NK-92 (cell line): ENCODE results near the gene BLOC1S4.
"Not testable (repeated sequence)": the region's sequence is repeated elsewhere in the genome, so short reads cannot be mapped to it uniquely, and the experiment has no call there.

ENCODE experiments used
- DNase-seq: peaks from one replicate; lab custom pipeline; 2025; ENCODE audit not compliant: unreplicated experiment; lab: John Stamatoyannopoulos, UW

The BLOC1S4 gene

GRCh38 chr4:6734165-6734786 lies 18.3 kb downstream of the BLOC1S4 start:
- DNase-seq: no peak

DNA sequence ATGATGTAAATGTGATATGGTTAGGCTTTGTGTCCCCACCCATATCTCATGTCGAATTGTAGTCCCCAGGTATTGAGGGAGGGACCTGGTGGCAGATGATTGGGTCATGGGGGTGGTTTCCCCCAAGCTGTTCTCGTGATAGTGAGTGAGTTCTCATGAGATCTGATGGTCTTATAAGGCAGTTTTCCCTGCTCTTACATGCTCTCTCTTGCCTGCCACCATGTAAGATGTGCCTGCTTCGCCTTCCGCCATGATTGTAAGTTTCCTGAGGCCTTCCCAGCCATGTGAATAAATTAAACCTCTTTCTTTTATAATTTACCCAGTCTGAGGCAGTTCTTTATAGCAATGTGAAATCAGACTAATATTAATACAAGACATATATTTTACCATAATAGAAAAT lies 23.9 kb downstream of the BLOC1S4 start:
- DNase-seq: no peak

GRCh38 chr4:6740347-6740746 lies 24.4 kb downstream of the BLOC1S4 start:
- DNase-seq: no peak

DNA sequence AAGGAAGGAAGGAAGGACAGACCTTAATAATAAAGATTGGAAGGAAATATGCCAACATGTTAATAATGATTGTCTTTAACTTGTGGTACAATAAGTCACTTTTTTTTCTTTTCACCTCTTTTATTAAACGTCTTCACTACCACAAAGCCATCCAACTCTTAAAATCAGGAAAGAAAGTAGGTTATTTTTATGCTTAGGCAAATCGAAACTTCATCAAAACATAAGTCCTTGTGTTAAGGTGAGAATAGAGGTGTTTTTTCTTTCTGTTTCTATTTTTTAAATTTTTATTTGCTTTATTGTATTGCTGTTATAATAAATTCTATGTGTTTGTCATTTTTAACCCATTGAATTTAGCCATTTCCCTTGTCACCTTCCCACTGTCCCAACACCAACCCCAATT lies 26.5 kb downstream of the BLOC1S4 start:
- DNase-seq: no peak

DNA sequence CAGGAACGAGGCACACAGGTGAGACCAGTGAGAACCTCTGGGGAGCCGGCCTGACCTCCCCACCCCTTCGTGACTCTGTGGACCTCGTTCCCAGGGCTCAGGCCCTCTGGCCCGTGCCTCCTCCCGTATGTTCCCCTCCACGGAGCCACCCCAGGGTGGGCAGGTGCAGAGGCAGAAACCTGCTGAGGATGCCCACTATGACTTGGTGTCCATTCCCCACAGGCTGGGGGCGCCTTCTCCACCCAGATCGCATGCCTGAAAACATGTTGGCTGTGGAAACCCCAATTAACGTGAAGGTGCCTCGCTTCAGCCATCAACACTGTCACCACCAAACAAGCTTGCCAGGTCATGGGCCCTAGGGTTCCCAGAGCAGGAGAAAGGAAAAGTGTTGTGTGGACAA lies 27.0 kb downstream of the BLOC1S4 start:
- no peak for DNase-seq

- no peak for DNase-seq
Measured at GRCh38 chr4:6746721-6747293, 30.8 kb downstream of the BLOC1S4 start.

DNA sequence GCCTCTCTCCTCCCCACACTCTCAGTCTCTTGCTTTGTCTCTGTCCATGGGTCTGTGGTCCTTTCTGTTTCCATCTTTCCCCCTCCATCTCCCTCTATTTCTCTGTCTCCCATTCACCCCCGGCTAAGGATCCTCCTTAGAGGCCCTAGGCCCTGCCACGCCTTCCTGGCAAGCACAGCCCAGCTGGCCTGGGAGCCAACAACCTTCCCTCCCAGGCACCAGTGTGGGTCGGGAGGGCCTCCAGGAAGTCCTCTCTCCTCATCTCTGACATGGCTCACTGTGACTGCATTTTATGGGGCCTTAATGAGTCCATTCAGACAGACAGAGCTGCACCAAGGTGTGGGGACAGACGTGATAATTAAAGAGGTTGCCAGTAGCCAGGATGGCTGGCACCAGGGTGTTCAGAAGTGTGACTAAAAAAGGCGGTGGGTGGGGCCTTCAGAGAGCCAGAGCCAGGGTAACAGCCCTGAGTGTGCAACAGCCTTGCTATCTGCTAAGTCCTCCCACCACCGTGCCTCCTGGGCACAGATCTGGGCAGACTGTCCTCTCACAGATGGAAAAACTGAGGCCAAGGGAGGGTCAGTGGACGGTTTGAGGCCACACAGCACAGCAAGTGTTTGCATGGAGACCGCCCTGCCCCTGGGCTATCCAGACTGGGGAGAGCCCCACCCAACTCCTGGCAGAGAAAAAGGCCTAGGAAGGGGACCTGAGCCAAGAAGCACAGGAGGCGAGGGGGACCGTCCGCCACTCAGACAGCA lies 31.5 kb downstream of the BLOC1S4 start:
- DNase-seq: no peak

DNA sequence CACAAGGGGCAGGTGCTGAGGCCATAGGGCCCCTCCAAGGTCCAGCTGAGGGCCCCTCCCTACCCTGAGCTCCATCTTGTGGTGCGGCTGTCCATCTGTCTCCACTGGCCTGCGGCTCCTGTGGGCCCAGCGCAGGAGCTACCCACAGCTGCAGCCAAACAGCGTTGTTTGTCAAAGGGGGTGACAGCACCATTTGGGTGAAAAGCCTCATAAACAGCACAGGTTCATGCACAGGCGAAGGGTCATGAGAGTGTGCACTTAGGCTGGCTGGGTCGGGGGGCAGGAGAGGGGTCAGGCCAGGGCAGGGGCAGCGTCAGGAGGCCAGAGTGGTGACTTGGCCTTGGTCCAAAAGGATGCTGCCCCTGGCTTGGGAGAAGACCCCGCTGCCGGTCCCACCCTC lies 32.3 kb downstream of the BLOC1S4 start:
- no peak for DNase-seq

DNA sequence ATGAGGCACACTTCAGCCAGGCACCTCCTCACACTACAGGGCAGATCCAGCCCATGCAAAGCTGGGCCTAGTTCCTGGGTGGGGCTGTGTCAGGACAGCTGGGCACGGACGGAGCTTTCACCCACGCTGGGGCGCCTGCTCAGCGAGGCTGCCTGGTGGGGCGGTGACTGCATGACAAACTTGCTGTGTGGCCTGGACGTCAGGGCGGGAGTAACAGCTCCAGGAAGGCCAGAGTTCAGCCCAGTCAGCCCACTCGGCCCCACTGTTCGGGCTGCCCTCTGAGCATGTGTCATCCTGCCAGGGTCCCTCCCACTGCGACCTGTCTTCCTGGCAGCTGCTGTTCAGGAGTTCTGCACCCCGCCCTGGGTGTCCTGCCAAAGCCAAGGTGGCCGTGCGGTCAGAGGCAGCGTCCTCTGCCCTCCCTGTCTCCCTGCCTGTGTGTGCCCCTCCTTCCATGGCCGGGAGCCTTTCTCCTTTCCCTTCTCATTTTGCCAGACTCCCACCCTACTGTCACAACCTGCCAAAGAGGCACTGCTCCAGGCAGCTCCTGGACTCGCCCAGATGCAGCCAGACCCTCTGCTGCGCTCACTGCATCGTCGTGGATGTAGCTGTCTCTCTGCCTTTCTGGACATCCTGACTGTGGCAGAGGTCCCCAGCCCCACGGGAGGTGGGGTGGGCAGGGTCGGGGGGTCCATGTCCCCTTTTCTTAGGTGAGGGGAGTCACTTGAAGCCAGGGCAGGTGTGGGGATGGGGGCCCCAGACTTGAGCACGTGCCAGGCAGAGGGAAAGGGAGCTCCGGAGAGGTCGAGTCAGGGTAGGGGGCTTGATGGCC lies 33.6 kb downstream of the BLOC1S4 start:
- DNase-seq: no peak

DNA sequence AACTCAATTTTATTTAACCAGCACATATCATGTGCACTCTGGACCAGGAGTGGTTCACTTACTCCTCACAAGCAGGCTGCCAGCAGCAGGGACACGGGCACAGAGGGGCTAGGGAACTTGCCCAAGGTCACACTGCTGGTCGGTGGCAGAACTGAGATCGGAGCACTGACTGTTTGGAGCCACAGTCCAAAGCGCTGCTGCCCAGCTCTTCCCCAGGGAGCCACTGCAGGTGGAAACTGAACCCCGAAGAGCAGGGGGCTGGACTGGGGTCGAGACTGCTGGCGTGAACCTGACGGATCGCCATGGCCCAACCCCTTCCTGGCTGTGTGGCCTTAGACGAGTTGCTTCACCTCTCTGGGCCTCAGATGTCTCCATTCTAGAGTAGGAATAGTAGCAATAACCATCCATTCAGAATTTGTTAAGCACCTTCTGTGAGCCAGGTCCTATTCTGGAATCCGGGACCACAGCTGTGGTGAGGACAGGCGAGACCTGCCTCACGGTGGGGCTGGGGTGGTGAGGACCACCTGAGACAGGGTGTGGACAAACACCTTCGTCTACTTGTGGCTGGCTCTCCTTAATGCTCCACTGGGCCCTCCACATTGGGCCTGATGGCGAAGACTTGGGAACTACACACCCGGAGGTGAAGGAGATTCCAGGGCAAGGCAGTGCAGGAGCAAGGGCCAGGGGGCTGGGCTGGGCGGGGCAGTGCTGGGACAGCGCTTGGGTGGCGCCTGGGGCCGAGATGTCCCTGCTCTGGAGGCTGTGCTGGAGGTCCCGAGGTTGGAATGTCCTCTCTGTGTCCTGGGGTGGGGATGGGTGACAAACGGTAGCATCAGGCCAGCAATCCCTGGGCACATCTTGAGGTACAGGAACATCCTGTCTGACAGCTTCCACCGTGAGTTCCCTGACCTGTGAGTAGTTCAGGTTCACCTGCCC lies 34.6 kb downstream of the BLOC1S4 start:
- DNase-seq: no peak

DNA sequence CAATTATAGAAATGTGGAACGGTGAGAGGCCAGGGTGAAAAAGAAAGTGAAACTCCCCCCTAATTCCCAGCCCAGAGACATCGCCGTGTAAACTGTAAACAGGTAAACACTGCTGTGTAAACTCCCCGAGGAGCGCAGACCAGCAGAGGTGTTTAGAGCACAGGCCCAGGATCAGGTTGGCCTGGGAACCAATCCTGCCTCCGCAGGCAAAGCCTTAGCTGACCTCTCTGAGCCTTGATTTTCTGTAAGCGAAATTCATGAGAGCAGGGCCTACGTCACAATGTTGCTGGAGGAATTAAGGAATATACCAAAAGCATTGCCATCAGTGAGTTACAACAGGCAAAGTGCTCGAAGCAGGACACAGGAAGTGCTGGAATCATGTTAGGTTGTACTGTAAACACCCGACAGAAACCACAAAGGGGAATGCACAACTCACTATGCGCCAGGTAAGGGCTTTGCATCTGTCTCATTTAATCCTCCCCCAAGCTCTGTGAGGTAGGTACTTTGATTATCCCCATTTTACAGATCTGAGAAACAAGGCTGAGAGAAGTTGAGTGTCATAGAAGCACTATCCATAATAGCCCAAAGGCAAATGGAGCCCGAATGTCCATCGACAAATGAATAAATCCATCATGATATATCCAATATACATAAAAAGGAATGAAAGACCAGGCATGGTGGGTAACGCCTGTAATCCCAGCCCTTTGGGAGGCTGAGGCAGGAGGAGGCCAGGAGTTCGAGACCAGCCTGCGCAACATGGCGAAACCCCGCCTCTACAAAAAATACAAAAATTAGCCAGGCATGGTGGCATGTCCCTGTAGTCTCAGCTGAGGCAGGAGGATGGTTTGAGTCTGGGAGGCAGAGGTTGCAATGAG lies 35.9 kb downstream of the BLOC1S4 start:
- no peak for DNase-seq

- DNase-seq: no peak
Measured at GRCh38 chr4:6752486-6752829, 36.5 kb downstream of the BLOC1S4 start.

- no peak for DNase-seq
Measured at GRCh38 chr4:6753103-6753560, 37.2 kb downstream of the BLOC1S4 start.

DNA sequence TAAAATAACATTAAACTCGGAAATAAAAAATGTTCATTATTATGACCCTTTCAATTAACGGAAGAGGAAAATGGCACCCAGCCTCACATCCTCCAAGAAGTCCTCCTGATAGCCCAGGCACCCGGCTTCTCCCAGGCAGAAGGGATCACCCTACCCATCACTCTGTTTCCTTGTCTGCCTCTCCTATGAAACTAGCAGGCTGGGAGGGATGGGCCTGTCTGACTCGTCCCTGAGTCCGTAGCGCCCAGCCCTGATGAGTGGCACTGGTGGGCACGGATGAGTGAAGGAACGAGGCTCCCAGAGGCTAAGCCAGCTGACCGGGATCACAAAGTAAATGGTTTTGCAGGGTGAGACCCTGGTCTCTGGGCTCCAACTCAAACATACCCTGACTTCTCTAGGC lies 37.9 kb downstream of the BLOC1S4 start:
- DNase-seq: no peak

GRCh38 chr4:6754481-6755087 lies 38.6 kb downstream of the BLOC1S4 start:
- DNase-seq: no peak

DNA sequence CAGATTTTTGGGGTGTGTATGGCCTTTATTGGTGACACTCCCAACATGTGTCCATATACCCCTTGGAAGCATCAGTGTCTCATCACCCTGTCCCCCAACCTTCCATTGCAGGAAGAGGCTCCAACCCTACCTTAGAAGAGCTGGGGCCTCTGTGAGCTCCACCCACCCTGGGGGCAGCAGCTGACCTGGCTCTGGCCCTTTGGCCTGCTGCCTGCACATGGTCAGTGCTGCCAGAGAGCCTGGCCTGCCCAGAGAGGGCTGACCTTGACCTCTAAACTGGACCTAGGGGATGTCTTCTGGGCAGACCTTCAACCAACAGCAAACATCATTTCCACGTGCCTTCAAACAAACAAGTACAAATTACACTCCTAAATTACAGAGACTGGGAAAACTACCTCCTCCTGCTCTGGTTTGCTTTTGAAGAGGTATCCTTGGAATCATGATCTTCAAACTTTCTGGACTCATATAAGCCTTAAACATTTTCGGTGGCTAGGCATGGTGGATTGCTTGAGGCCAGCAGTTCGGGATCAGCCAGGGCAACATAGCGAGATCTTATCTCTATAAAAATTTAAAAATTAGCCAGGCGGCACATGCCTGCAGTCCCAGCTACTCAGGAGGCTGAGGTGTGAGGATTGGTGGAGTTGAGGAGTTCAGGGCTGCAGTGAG lies 39.2 kb downstream of the BLOC1S4 start:
- DNase-seq: no peak

DNA sequence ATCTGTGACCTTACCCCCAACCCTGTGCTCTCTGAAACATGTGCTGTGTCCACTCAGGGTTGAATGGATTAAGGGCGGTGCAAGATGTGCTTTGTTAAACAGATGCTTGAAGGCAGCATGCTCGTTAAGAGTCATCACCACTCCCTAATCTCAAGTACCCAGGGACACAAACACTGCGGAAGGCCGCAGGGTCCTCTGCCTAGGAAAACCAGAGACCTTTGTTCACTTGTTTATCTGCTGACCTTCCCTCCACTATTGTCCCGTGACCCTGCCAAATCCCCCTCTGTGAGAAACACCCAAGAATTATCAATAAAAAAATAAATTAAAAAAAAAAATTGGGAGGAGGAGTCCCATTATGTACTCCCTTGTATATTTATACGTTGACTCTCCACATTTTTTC lies 40.4 kb downstream of the BLOC1S4 start:
- DNase-seq: not testable (repeated sequence)

DNA sequence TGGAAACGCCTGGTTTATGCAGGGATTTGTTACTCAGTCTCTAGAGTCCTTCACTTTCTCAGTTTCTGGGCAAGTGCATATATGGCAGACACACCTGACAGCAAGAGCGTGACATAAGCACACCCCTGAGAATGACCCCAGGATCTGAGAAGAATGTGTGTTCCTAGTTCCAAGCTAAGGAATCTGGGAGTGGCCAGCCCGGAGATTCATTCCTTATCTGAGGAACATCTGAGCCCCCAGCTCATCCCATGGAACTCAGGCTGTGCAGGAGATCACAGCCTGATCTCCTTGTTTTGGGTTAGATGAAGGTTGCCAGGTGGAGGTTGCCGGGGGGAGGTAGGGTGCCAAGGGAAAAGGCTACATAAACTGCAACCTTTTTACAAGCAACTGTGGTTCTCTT lies 42.8 kb downstream of the BLOC1S4 start:
- DNase-seq: no peak

GRCh38 chr4:6760865-6761264 lies 44.9 kb downstream of the BLOC1S4 start:
- no peak for DNase-seq
